Loucy (cell line): Measurements from ENCODE around the gene GNAS-AS1.

ENCODE experiments used
- CTCF ChIP-seq: fragments of 200-600 bp; sonication (generic); conservative IDR thresholded peaks from 2 replicates; pipeline ENCODE4 v1.5.1; 2014; ENCODE audit warnings: mild to moderate bottlenecking, antibody characterized with exemption, low read length
- EZH2phosphoT487 ChIP-seq: fragments of 200-600 bp; IDR thresholded peaks from 2 replicates; pipeline ENCODE4 v1.6.1; 2018; ENCODE audit warnings: antibody characterized with exemption, mild to moderate bottlenecking, moderate library complexity, borderline replicate concordance

DNA sequence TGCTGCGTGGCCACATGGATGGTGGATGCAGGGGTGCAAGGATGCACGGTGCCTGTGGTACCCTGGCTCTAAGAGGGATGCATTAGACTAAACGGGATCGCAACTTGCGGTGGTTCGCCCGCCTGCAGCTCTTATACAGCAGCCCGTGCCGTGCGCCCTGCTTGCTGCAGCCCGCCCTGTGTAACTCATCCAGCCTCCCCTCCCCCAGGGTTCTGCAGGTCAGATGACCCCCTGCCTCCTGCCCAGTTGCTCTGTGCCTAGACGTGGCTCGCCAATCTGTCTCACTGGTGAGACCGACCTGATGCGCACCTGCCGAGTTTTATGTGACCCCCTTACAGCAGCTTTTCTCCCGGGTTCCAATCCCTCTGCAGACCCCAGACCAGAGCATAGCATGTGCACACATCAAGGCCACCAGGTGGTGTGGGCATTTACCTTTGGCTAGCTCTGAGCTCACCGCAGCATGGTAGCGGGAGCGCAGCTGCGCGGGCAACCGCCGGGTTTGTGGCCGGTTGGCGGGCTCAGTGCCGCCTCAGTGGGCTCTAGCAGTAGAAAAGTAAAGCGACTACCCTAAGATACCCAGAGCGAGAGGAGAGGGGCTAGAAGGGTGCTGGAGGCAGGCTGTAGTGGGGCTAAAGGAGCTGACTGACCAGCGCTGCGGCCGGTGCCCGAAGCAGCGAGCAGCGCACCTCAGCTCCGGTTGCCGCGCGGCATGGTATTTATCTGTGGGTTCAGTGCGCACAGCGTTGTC lies 693 bp upstream of the GNAS-AS1 start:
- no peak for TF ChIP-seq EZH2phosphoT487
- no peak for TF ChIP-seq CTCF
